C4-2B (cell line): ENCODE results near the gene PCNT.

ENCODE experiments used
- H3K27ac ChIP-seq: fragments of 450-650 bp; 2 replicates; pipeline ENCODE4 v1.5.1; 2017
- CTCF ChIP-seq: fragments of 450-650 bp; conservative IDR thresholded peaks from 2 replicates; pipeline ENCODE4 v1.5.1; 2017; ENCODE audit warnings: mild to moderate bottlenecking
- ZFX ChIP-seq: fragments of 450-650 bp; IDR thresholded peaks from 2 replicates; pipeline ENCODE4 v1.6.1; 2017

Gene PCNT

GRCh38 chr21:46318464-46318845, 5.5 kb upstream of the PCNT start:
- TF ChIP-seq ZFX (no peak), CTCF (no peak)
- H3K27ac ChIP-seq, result peak overlapping the region; percentile 34

GRCh38 chr21:46319186-46319585, 4.8 kb upstream of the PCNT start:
- no peak overlapping the region; the same call in 1 of the 2 replicates for H3K27ac ChIP-seq
- TF ChIP-seq CTCF (no peak), ZFX (no peak)

- no peak for TF ChIP-seq CTCF
- no peak for TF ChIP-seq ZFX
- H3K27ac ChIP-seq, result no peak overlapping the region
Observed at GRCh38 chr21:46320331-46320801, 3.6 kb upstream of the PCNT start.

- peak overlapping the region; percentile 94 for H3K27ac ChIP-seq
- TF ChIP-seq CTCF, result no peak
- TF ChIP-seq ZFX, result no peak
Observed at GRCh38 chr21:46322351-46323226, 1.4 kb upstream of the PCNT start.

GRCh38 chr21:46323227-46323709, 688 bp upstream of the PCNT start:
- H3K27ac ChIP-seq, result peak overlapping the region; percentile 94
- no peak for TF ChIP-seq CTCF
- TF ChIP-seq ZFX, result peak; percentile 89

- H3K27ac ChIP-seq, result peak overlapping the region; percentile 94
- TF ChIP-seq CTCF (no peak), ZFX (no peak; the same call in 1 of the 2 replicates)
Observed at GRCh38 chr21:46324390-46325072, 575 bp downstream of the PCNT start.
